ACHN (cell line): ENCODE measurements around the gene BSN.
A peak's percentile ranks its signal among the peaks of the same experiment; 100 is the strongest.
"Not testable (repeated sequence)": the region's sequence is repeated elsewhere in the genome, so short reads cannot be mapped to it uniquely, and the experiment has no call there.

Experiments
- DNase-seq: peaks from one replicate; pipeline ENCODE4 v3.0.0-alpha.2; 2015
- in situ Hi-C: cut with HindIII; loops from 2 replicates; pipeline ENCODE4 v1.10.0; 2017; ENCODE audit warnings: low sequenced_read_pairs, low pct_ligation_motif_present, low pct_unique_long_range_greater_than_20kb

The BSN gene

GRCh38 chr3:49681232-49681522 is 126.9 kb downstream of the BSN start:
- no peak for DNase-seq
- in situ Hi-C loops = no loop called here

- in situ Hi-C loops = no loop called here
- no peak for DNase-seq
These were observed 127.3 kb downstream of the BSN start for GRCh38 chr3:49681543-49681942.

GRCh38 chr3:49683162-49683561 is 128.9 kb downstream of the BSN start:
- in situ Hi-C loops = no loop called here
- peak; percentile 80 for DNase-seq

- DNase-seq, in situ Hi-C loops: not testable (repeated sequence)
These were observed 130.2 kb downstream of the BSN start for GRCh38 chr3:49684453-49684852.

DNA sequence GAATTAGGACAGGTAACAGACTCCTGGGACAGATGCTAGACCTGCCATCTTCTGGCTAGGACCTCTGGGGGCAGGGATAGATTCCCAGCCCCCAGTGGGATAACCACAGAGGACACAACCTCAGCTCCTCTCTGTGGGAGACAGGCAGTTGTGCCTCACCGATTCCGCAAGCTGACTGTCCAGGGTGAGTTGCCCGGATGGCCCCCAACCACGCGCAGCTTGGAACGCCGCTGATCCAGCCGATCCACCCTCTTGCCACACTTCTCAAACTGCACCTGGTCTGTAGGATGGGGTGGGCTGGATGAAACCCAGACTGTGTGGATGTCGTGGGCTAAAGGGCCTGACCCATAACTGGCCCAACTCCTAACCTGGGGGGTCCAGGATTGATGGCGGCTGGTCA is 130.8 kb downstream of the BSN start:
- DNase-seq, in situ Hi-C loops: not testable (repeated sequence)

DNA sequence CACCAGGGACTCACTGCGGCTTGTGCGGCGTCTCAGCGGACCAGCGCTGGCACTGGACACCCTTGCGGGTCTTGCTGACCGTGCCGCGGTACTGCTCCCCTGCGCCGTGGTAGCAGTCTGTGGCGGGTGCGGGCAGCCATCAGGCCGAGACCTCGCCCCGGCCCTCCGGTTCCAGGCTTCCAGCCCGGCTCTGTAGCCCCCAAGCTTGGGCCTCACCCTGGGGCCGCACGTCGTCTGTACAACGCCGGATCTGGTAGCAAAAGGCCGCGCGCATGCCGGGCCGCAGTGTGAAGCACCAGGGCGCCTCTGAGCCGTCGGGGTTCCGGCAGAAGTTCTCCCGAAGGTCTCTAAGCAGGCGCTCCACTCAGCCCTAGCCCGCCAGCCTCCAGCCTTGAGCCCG is 131.6 kb downstream of the BSN start:
- in situ Hi-C loops, DNase-seq: not testable (repeated sequence)

- DNase-seq, in situ Hi-C loops: not testable (repeated sequence)
These were observed 132.1 kb downstream of the BSN start for GRCh38 chr3:49686346-49686745.

DNA sequence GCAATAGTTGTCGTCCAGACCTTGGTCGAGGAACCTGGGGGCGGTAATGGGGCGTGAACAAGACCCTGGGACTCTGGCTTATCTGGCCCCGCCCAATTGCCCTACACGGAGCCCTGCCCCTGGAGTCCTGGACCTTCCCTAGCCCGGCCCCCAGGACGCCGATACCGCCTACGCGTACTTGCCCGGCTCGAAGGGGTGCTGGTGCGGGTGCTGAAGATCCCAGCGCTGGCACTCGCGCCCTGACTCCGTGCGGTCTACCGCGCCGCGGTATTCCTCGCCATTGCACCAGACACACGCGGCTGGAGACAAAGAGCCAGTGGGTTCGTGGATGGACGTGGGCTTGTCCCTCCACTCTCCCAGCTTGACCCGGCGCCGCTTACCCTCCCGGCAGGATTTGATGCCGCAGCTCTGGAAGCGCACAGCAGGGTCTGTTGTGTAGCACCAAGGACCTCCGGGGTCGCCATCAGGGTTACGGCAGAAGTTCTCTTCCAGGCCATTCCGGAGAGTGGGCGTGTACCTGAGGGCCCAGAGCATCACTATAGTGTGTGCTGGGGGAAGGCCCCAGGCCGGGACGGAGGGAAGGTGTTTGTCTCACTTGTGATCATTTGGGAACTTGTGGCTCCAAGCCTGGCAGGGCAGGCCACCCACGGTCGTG is 132.6 kb downstream of the BSN start:
- in situ Hi-C loops = not testable (repeated sequence)
- peak; percentile 23 for DNase-seq

DNA sequence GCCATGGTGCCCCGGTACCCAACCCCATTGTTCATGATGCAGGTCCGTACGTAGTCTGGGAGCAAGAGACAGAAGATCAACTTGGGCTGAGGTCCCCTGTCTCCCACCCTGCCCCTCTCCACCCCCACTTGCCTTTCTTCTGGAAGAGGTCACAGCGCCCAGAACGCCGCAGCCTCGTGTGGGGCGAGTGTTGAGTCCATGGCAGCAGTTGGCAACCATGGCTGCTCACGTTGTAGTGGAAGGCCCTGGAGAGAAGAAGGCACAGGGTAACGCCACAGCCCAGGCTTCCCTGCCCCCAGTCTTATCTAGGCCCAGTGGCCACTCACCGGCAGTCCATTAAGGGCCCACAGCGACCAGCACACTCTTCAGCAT is 133.1 kb downstream of the BSN start:
- DNase-seq, in situ Hi-C loops: not testable (repeated sequence)

- in situ Hi-C loops, DNase-seq: not testable (repeated sequence)
These were observed 134.2 kb downstream of the BSN start for GRCh38 chr3:49688338-49689045.

DNA sequence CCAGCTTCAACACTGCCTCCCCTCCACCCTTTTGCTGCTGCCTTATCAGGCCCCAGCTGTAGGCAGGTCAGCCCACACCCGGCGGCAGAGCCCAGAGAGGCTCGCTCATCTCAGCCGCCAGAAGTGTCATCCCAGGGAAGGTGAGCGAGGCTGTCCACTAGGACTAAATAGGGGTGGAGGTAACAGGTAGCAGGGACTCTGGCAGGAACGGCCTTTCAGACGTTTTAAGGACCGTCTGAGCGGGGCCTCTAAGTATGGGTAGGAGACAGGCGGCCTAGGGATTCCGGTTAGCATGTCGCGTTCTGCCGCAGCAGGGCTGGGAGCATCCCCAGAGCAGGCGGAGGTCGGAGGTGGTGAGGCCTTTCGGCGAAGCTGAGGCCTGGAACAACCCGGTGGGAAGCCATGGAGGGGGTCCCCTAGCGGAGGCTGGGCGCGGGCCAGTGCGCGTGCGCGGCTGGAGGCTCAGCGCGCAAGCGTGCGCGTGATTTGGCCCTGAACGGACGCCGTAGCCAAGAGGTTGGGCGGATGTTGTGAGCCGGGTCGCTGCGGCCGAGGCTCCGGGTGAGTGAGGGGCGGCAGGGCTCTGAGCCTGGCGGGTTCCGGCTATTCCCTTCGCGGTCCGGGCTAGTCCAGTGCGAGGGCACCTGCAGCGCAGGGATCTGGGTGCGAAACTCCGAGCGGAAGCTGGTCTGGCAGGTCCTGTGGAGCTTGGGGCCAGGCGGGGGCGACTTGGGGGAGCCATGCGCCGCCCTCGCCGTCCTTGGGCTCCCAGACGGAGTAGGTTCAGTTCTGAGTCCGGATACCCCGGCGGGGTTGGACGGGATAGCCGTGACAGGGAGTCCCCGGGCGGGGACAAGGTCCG is 135.0 kb downstream of the BSN start, which contains the start of the genes MST1 and RNF123:
Gene MST1 (minus strand): TSS at position 429 of the 862 bp plus-strand sequence. CDS start 783 bp downstream, outside the sequence.
Gene RNF123 (plus strand): TSS at position 512 of the 862 bp plus-strand sequence. CDS start 1,609 bp downstream, outside the sequence.
- in situ Hi-C loops = no loop called here
- peak; percentile 85 for DNase-seq

DNA sequence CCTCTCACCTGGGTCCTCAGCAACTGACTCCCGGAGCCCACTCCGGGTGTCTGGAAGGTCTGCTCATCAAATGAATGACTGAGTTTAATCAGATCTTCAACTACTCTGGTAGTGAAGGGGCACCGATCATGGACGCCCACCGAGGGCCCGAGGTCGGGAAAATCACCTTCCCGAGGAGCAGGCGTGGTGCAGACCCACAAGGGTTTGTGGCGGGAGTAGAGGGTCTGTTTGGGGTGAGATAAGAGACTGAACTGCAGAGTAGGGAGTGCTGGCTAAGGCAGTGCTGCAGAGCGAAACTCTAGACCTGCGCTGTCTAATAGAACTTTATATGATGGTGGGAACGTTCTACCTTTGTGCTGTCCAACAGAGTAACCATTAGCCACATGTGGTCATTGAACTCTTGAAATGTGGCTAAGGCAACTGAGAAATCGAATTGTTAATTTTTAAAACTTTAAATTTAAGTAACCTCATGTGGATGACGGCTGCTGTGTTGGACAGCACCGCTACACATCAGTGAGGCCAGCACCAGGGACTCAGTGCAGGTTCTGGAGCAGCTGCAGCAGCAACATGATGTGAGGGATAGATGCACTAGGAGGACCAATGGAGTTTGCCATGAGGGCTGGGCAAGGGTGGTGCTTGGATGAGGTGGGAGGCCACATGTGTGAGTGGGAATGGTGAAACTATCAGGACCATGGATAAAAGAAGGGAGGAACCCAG is 135.8 kb downstream of the BSN start:
- in situ Hi-C loops = not testable (repeated sequence)

DNA sequence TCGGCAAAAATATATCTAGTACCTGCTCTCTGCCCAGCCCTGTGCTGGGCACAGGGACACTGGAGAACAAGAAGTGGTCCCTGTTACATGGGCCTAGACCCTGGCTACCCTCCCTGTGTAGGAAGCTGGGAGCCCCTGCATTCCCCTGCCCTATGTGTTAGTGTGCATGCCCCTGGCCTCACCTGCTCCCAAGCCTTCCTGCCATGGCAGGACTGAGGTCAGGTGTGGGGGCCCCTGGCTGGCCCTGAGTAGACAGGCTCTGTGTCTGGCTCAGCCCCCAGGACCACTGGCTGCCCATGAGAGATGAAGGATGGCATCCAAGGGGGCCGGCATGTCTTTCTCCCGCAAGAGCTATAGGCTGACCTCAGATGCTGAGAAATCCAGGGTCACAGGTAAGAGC is 136.6 kb downstream of the BSN start:
- DNase-seq, in situ Hi-C loops: not testable (repeated sequence)

More for the DNA sequence above, 135.8 kb downstream of the BSN start:
- not testable (repeated sequence) for DNase-seq

DNA sequence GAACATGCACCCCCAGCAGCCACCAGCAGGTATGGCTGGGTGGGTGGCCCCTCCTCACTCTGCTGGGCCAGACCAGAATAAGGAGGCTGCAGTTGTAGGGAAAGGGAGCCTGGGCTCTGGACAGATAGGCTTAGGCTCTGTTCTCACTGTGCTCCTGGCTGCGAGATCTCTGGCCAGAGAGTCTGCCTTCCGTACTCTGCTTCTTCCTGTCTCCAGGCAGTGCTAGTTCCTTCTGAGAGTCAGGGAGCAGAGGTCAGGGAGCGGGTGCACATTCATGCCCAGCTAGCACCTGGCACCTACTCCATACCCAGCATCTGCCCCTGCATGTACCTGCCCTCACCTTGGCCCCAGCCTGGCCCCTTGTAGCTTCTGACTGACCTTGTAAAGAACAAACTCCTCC is 137.2 kb downstream of the BSN start:
- in situ Hi-C loops, DNase-seq: not testable (repeated sequence)

- DNase-seq, in situ Hi-C loops: not testable (repeated sequence)
These were observed 140.3 kb downstream of the BSN start for GRCh38 chr3:49694409-49695070.

- in situ Hi-C loops, DNase-seq: not testable (repeated sequence)
These were observed 141.2 kb downstream of the BSN start for GRCh38 chr3:49695350-49696015.

- no peak for DNase-seq
- in situ Hi-C loops = no loop called here
These were observed 145.2 kb downstream of the BSN start for GRCh38 chr3:49699281-49699979.
